Stomach (tissue), 19 donors: Measurements from ENCODE around the gene VPS41. TPM values are rescaled to one million over a fixed set of nuclear protein-coding genes. Genes with fewer than 3 reads are reported as not detected.

Source experiments
- DNase-seq, 2 donors: peaks; one replicate each; pipeline versions ENCODE4 v3.0.0 to v3.0.0-alpha.2; 2013 to 2019
- H3K27ac ChIP-seq, 5 donors: fragments of 200-600 bp in 4 of 5; sonication (generic) in 4 of 5; one replicate each; pipeline ENCODE4 v1.5.1; 2013 to 2019; ENCODE audit warnings: mild to moderate bottlenecking in 1 of 5, moderate library complexity in 1 of 5
- H3K27me3 ChIP-seq, 3 donors: fragments of 200-600 bp; sonication (generic); one replicate each; pipeline ENCODE4 v1.5.1; 2017 to 2019; ENCODE audit warnings: mixed run types in 1 of 3
- H3K36me3 ChIP-seq, 4 donors: fragments of 200-600 bp; sonication (generic); 1 replicate in 3 of 4; 2 replicates in 1 of 4; pipeline ENCODE4 v1.5.1; 2016 to 2019
- H3K4me1 ChIP-seq, 4 donors: fragments of 200-600 bp; sonication (generic); one replicate each; pipeline ENCODE4 v1.5.1; 2016 to 2019
- H3K4me3 ChIP-seq, 4 donors: fragments of 200-600 bp; sonication (generic) in 3 of 4; one replicate each; pipeline ENCODE4 v1.5.1; 2016 to 2019; ENCODE audit warnings: mild to moderate bottlenecking in 1 of 4
- H3K9me3 ChIP-seq, 4 donors: fragments of 200-600 bp; sonication (generic); one replicate each; pipeline ENCODE4 v1.5.1; 2016 to 2019
- CTCF ChIP-seq, 7 experiments: fragments of 450-650 bp in 4 of 7; fragments of 200-600 bp in 3 of 7; sonication (generic) in 3 of 7; IDR thresholded peaks; one replicate each; pipeline ENCODE4 v1.5.1; 2016 to 2019; ENCODE audit warnings: antibody characterized with exemption in 7 of 7, control low read depth in 2 of 7, mild to moderate bottlenecking in 1 of 7
- EP300 ChIP-seq: sonication (generic); formaldehyde crosslinking; IDR thresholded peaks from one replicate; pipeline ENCODE4 v1.6.1; 2017; ENCODE audit warnings: antibody characterized with exemption
- POLR2A ChIP-seq, 4 donors: fragments of 450-650 bp; IDR thresholded peaks; one replicate each; pipeline ENCODE4 v1.6.1; 2016; ENCODE audit warnings: antibody characterized with exemption in 4 of 4, control low read depth in 2 of 4, mild to moderate bottlenecking in 1 of 4, moderate library complexity in 1 of 4
- POLR2AphosphoS5 ChIP-seq, 3 donors: sonication (generic); formaldehyde crosslinking; IDR thresholded peaks; one replicate each; pipeline ENCODE4 v1.6.1; 2016; ENCODE audit warnings: antibody characterized with exemption in 3 of 3
- WGBS, 5 donors: extraction: QIAGEN DNeasy Blood & Tissue Kit in 3 of 5; methylation state at CpG; one replicate each; pipeline versions ENCODE4 v1.1.5 to v1.1.7; 2013 to 2018; 5-methylcytosine and 5-hydroxymethylcytosine counted together
- intact Hi-C: fragments of 100-400 bp; cut with DNase I; formaldehyde crosslinking; loops from one replicate; pipeline ENCODE4 v1.15.1; 2023; ENCODE audit warnings: low total_unique reads
- long read RNA-seq, 10 donors: transcript quantifications; one replicate each; lab custom pipeline, GENCODE V29; 2026
- polyA plus RNA-seq, 3 donors: library from polyadenylated mRNA; stranded (reverse); fragments of 200-250 nt; gene quantifications; one replicate each; pipeline ENCODE4 v1.2.3, GENCODE V29; 2013
- total RNA-seq, 5 donors: library from RNA; depleted of rRNA; stranded (reverse); fragments of >200 nt; gene quantifications; one replicate each; pipeline versions ENCODE4 v1.1.0 to v1.2.3, GENCODE V29; 2014 to 2016
- donor health status: healthy with polysubstance abuse.
- donor health status: Bipolar disorder and iron deficiency.
- donor health status: healthy.

Gene VPS41
- total RNA-seq: 100 to 1,000 TPM in 1 of 5 donors, 10 to 100 TPM in 4; 41.1 to 122 (median 53.1) TPM
- 10 to 100 TPM in 1 of 3 donors, 1 to 10 TPM in 2; 8.2 to 11.0 (median 9.1) TPM for polyA plus RNA-seq
- long read RNA-seq, donor 1, partial matches to known transcripts: 0 of 5 reads
- long read RNA-seq, donor 1, other reads (novel, unspliced or antisense): 0 of 5 reads
- long read RNA-seq, donor 2, full-length matches to known transcripts: 3 of 3 reads
- long read RNA-seq, donor 2, partial matches to known transcripts: 0 of 3 reads
- long read RNA-seq, donor 2, other reads (novel, unspliced or antisense): 0 of 3 reads
- long read RNA-seq, donor 3, partial matches to known transcripts: 0 of 3 reads
- long read RNA-seq, donor 3, other reads (novel, unspliced or antisense): 0 of 3 reads
- long read RNA-seq, donor 4: 0 reads
- long read RNA-seq, donor 5, full-length matches to known transcripts: 2 of 2 reads
- long read RNA-seq, donor 5, partial matches to known transcripts: 0 of 2 reads
- long read RNA-seq, donor 5, other reads (novel, unspliced or antisense): 0 of 2 reads
- long read RNA-seq, donor 6, full-length matches to known transcripts: 14 of 14 reads
- long read RNA-seq, donor 6, partial matches to known transcripts: 0 of 14 reads
- long read RNA-seq, donor 6, other reads (novel, unspliced or antisense): 0 of 14 reads
- long read RNA-seq, donor 7, full-length matches to known transcripts: 3 of 3 reads
- long read RNA-seq, donor 7, partial matches to known transcripts: 0 of 3 reads
- long read RNA-seq, donor 7, other reads (novel, unspliced or antisense): 0 of 3 reads
- long read RNA-seq, donor 8, full-length matches to known transcripts: 8 of 8 reads
- long read RNA-seq, donor 8, partial matches to known transcripts: 0 of 8 reads
- long read RNA-seq, donor 8, other reads (novel, unspliced or antisense): 0 of 8 reads
- long read RNA-seq, donor 9, full-length matches to known transcripts: 3 of 3 reads
- long read RNA-seq, donor 9, partial matches to known transcripts: 0 of 3 reads
- long read RNA-seq, donor 9, other reads (novel, unspliced or antisense): 0 of 3 reads
- long read RNA-seq, donor 10, partial matches to known transcripts: 0 of 1 reads
- long read RNA-seq, donor 10, other reads (novel, unspliced or antisense): 0 of 1 reads

- Histone ChIP-seq H3K9me3 (no peaks in the 10 kb centered on the region), H3K4me3 (peak within 1 kb of the TSS; percentile 71 to 98 (median 78)), H3K36me3 (no peaks in the 10 kb centered on the region), H3K27me3 (no peaks in the 10 kb centered on the region), H3K27ac (peak within 1 kb of the TSS; percentile 40 to 86 (median 68)), H3K4me1 (peaks cover 0 to 33% (median 20%) of the 10 kb centered on the region in 4 donors)
- peak; percentile 86 to 95 for DNase-seq
- WGBS, 5 donors: 0 to 1% (median 1%) methylated on average over 18 to 20 of the region's 20 CpGs
- no peak for TF ChIP-seq CTCF (IDR thresholded peaks at IDR 0.05)
- peak; percentile 34 to 86 (median 65) for TF ChIP-seq POLR2AphosphoS5 (IDR thresholded peaks at IDR 0.05)
- intact Hi-C loops: no loop called here
Measured at GRCh38 chr7:38908759-38909335, at the start of gene VPS41. VPS41 (minus strand) TSS chr7:38909191; CDS start chr7:38909174, 17 bp downstream.

- intact Hi-C loops: no loop called here
- no peaks in the 10 kb centered on the region for H3K4me1 ChIP-seq
- no peaks in the 10 kb centered on the region for H3K36me3 ChIP-seq
- no peak for DNase-seq
- H3K9me3 ChIP-seq: no peaks in the 10 kb centered on the region
- H3K27ac ChIP-seq: no peak overlapping the region
- 71 to 91% (median 79%) methylated on average over 5 of the region's 5 CpGs for WGBS, 5 donors
- TF ChIP-seq POLR2A (IDR thresholded peaks at IDR 0.05) (no peak), EP300 (no peak)
- no peaks in the 10 kb centered on the region for H3K27me3 ChIP-seq
- no peak overlapping the region for H3K4me3 ChIP-seq
Measured at GRCh38 chr7:38955892-38956291, 46.9 kb upstream of the VPS41 start.

GRCh38 chr7:38953971-38954370 lies 45.0 kb upstream of the VPS41 start:
- DNase-seq: no peak
- TF ChIP-seq POLR2AphosphoS5 (IDR thresholded peaks at IDR 0.05): no peak
- Histone ChIP-seq H3K4me3 (no peak overlapping the region), H3K9me3 (no peaks in the 10 kb centered on the region), H3K27ac (no peak overlapping the region), H3K36me3 (no peaks in the 10 kb centered on the region), H3K27me3 (no peaks in the 10 kb centered on the region), H3K4me1 (no peaks in the 10 kb centered on the region)
- 67 to 83% (median 78%) methylated on average over 4 of the region's 4 CpGs for WGBS, 5 donors
- intact Hi-C loops: no loop called here

- Histone ChIP-seq H3K27ac (no peak overlapping the region), H3K36me3 (no peaks in the 10 kb centered on the region), H3K9me3 (no peaks in the 10 kb centered on the region), H3K27me3 (no peaks in the 10 kb centered on the region), H3K4me3 (no peak overlapping the region), H3K4me1 (no peaks in the 10 kb centered on the region)
- 93 to 100% (median 97%) methylated on average over 1 of the region's 1 CpG for WGBS, 5 donors
- no peak for DNase-seq
- no peak for TF ChIP-seq EP300
- no peak for TF ChIP-seq CTCF (IDR thresholded peaks at IDR 0.05)
- TF ChIP-seq POLR2A (IDR thresholded peaks at IDR 0.05): no peak
- no peak for TF ChIP-seq POLR2AphosphoS5 (IDR thresholded peaks at IDR 0.05)
- intact Hi-C loops: no loop called here
Measured at GRCh38 chr7:38953227-38953626, 44.2 kb upstream of the VPS41 start.

GRCh38 chr7:38951213-38951612 lies 42.2 kb upstream of the VPS41 start:
- H3K4me3 ChIP-seq: no peak overlapping the region
- no peaks in the 10 kb centered on the region for H3K9me3 ChIP-seq
- no peaks in the 10 kb centered on the region for H3K4me1 ChIP-seq
- no peak for DNase-seq
- intact Hi-C loops: no loop called here
- H3K27ac ChIP-seq: no peak overlapping the region
- WGBS, 5 donors: 66 to 76% (median 71%) methylated on average over 6 of the region's 6 CpGs
- H3K27me3 ChIP-seq: no peaks in the 10 kb centered on the region
- H3K36me3 ChIP-seq: no peaks in the 10 kb centered on the region
- TF ChIP-seq EP300 (no peak), POLR2AphosphoS5 (IDR thresholded peaks at IDR 0.05) (no peak), POLR2A (IDR thresholded peaks at IDR 0.05) (no peak), CTCF (IDR thresholded peaks at IDR 0.05) (no peak)
